PC-9 (cell line): ENCODE data around the gene RASSF3. TPM values are rescaled to one million over a fixed set of nuclear protein-coding genes. Genes with fewer than 3 reads are reported as not detected.

Source experiments
- BruUV-seq: library from RNA; stranded (reverse); fragments of 400-500 nt; replicated peaks from 2 replicates; lab custom pipeline; 2021; lab: Mats Ljungman, UMichigan
- CTCF ChIA-PET: fragments of 300-600 bp; sonication (Branson Sonifier 250); formaldehyde crosslinking; loops from one replicate; lab custom pipeline; 2022; ENCODE audit warnings: antibody characterized with exemption; lab: Charles Lee
- POLR2A ChIA-PET: fragments of 300-600 bp; sonication (Branson Sonifier 250); formaldehyde crosslinking; loops from one replicate; lab custom pipeline; 2022; ENCODE audit warnings: antibody characterized with exemption; ENCODE audit not compliant: unreplicated experiment; lab: Charles Lee
- DNase-seq, 2 experiments: peaks; one replicate each; pipeline versions ENCODE4 v3.0.0 to v3.0.0-alpha.2; 2015 to 2022; ENCODE audit warnings: mixed read lengths in 1 of 2
- H2AFZ ChIP-seq: fragments of 200-600 bp; sonication (generic); 2 replicates; pipeline ENCODE4 v1.8.1; 2017; ENCODE audit warnings: antibody characterized with exemption
- H3F3A ChIP-seq: fragments of 200-600 bp; sonication (generic); 2 replicates; pipeline ENCODE4 v1.8.1; 2017; ENCODE audit warnings: antibody characterized with exemption, mild to moderate bottlenecking, low read depth; ENCODE audit not compliant: insufficient read depth
- H3K27ac ChIP-seq: fragments of 200-600 bp; sonication (generic); 2 replicates; pipeline ENCODE4 v1.6.1; 2016; ENCODE audit warnings: mixed run types
- H3K27me3 ChIP-seq: fragments of 200-600 bp; sonication (generic); 2 replicates; pipeline ENCODE4 v1.6.1; 2016; ENCODE audit warnings: low read depth, mixed run types; ENCODE audit not compliant: insufficient read depth
- H3K36me3 ChIP-seq: fragments of 200-600 bp; sonication (generic); 2 replicates; pipeline ENCODE4 v1.6.1; 2016; ENCODE audit warnings: low read depth, mixed run types
- H3K4me1 ChIP-seq: fragments of 200-600 bp; sonication (generic); replicated peaks from 2 replicates; pipeline ENCODE4 v1.6.1; 2016; ENCODE audit warnings: mixed run types; ENCODE audit not compliant: insufficient read depth
- H3K4me2 ChIP-seq: fragments of 200-600 bp; sonication (generic); 2 replicates; pipeline ENCODE4 v1.6.1; 2017; ENCODE audit warnings: mixed run types
- H3K4me3 ChIP-seq: fragments of 200-600 bp; sonication (generic); 2 replicates; pipeline ENCODE4 v1.6.1; 2016; ENCODE audit warnings: mixed run types
- H3K79me2 ChIP-seq: fragments of 200-600 bp; sonication (generic); 2 replicates; pipeline ENCODE4 v1.6.1; 2017; ENCODE audit warnings: low read depth, mixed run types
- H3K9me2 ChIP-seq: fragments of 200-600 bp; sonication (generic); 2 replicates; pipeline ENCODE4 v1.8.1; 2017; ENCODE audit warnings: mild to moderate bottlenecking; ENCODE audit not compliant: insufficient read depth
- H3K9me3 ChIP-seq: fragments of 200-600 bp; sonication (generic); 2 replicates; pipeline ENCODE4 v1.8.1; 2016; ENCODE audit warnings: low read depth; ENCODE audit not compliant: insufficient read depth
- H4K20me1 ChIP-seq: fragments of 200-600 bp; sonication (generic); 2 replicates; pipeline ENCODE4 v1.8.1; 2017; ENCODE audit not compliant: insufficient read depth
- CTCF ChIP-seq: fragments of 200-600 bp; sonication (generic); conservative IDR thresholded peaks from 2 replicates; pipeline ENCODE4 v1.6.1; 2017; ENCODE audit warnings: mixed run types, antibody characterized with exemption, mild to moderate bottlenecking, moderate library complexity
- EZH2 ChIP-seq: fragments of 200-600 bp; sonication (generic); IDR thresholded peaks from 2 replicates; pipeline ENCODE4 v1.8.0; 2017; ENCODE audit warnings: antibody characterized with exemption, low read depth
- intact Hi-C: fragments of 100-400 bp; cut with micrococcal nuclease; formaldehyde crosslinking; loops from one replicate; pipeline ENCODE4 v1.10.0; 2022; ENCODE audit not compliant: unreplicated experiment
- total RNA-seq: library from RNA; stranded (reverse); gene quantifications from 2 replicates; pipeline ENCODE4 v1.2.3, GENCODE V29; 2021

Gene RASSF3
- total RNA-seq, 1 experiment from 2014 or later, result 38.9 TPM

GRCh38 chr12:64675795-64676194 lies 65.5 kb downstream of the RASSF3 start:
- H3K79me2 ChIP-seq, result peaks cover 84% of the 10 kb centered on the region
- TF ChIP-seq EZH2 (no peak), CTCF (no peak)
- H3K9me2 ChIP-seq, result no peaks in the 10 kb centered on the region
- ChIA-PET CTCF (interaction anchor here (0.6 kb wide), 1 partner anchor 134 kb away, joined by 3 read pairs; no protein-coding TSS in a partner anchor), POLR2A (no interaction called here)
- H3K4me1 ChIP-seq, result peaks cover 84% of the 10 kb centered on the region
- H3K27me3 ChIP-seq, result no peaks in the 10 kb centered on the region
- H3K27ac ChIP-seq, result peak overlapping the region; percentile 42; the same call in 1 of the 2 replicates
- peak; percentile 55 to 69 for DNase-seq
- no peak overlapping the region for H3K4me3 ChIP-seq
- no TSS peak for BruUV-seq
- H3K36me3 ChIP-seq, result no peaks in the 10 kb centered on the region
- no peaks in the 10 kb centered on the region for H3K9me3 ChIP-seq
- H4K20me1 ChIP-seq, result no peaks in the 10 kb centered on the region
- H3K4me2 ChIP-seq, result peak overlapping the region; percentile 28; the same call in 1 of the 2 replicates
- peaks cover 74% of the 10 kb centered on the region for H3F3A ChIP-seq
- H2AFZ ChIP-seq, result no peak overlapping the region
- intact Hi-C loops, result loop anchor here (10.0 kb wide), 1 partner anchor 761 kb away; no protein-coding TSS in a partner anchor

GRCh38 chr12:64678248-64678647 lies 68.0 kb downstream of the RASSF3 start:
- no peaks in the 10 kb centered on the region for H4K20me1 ChIP-seq
- peak in 1 of 2 experiments; percentile 47 for DNase-seq
- H3K27me3 ChIP-seq, result no peaks in the 10 kb centered on the region
- no peaks in the 10 kb centered on the region for H3K9me2 ChIP-seq
- no peaks in the 10 kb centered on the region for H3K36me3 ChIP-seq
- H3K79me2 ChIP-seq, result peaks cover 90% of the 10 kb centered on the region
- no peak; the same call in 1 of the 2 replicates for TF ChIP-seq CTCF
- no peak for TF ChIP-seq EZH2
- H3K4me3 ChIP-seq, result no peak overlapping the region
- H2AFZ ChIP-seq, result no peak overlapping the region
- H3K9me3 ChIP-seq, result no peaks in the 10 kb centered on the region
- intact Hi-C loops, result loop anchor here (2.0 to 10.0 kb wide), 3 partner anchors 53 to 763 kb away; partner anchors contain the start of gene RASSF3
- ChIA-PET POLR2A (no interaction called here), CTCF (no interaction called here)
- 0 out of 2 replicates have a peak overlapping the region, but pooled peaks have one; percentile 0 for H3K4me2 ChIP-seq
- BruUV-seq, result no TSS peak
- peaks cover 67% of the 10 kb centered on the region for H3K4me1 ChIP-seq
- H3F3A ChIP-seq, result peaks cover 58% of the 10 kb centered on the region
- peak overlapping the region; percentile 91 for H3K27ac ChIP-seq

GRCh38 chr12:64678835-64679234 lies 68.5 kb downstream of the RASSF3 start:
- H3K27ac ChIP-seq, result peak overlapping the region; percentile 91
- H2AFZ ChIP-seq, result no peak overlapping the region
- POLR2A ChIA-PET, result interaction anchor here (0.7 kb wide), 1 partner anchor 34 kb away, joined by 3 read pairs; no protein-coding TSS in a partner anchor
- H3K9me3 ChIP-seq, result no peaks in the 10 kb centered on the region
- peaks cover 62% of the 10 kb centered on the region for H3K4me1 ChIP-seq
- TF ChIP-seq EZH2 (no peak), CTCF (no peak)
- H3K79me2 ChIP-seq, result peaks cover 89% of the 10 kb centered on the region
- no peaks in the 10 kb centered on the region for H3K9me2 ChIP-seq
- peak overlapping the region; percentile 81 for H3K4me2 ChIP-seq
- no peaks in the 10 kb centered on the region for H4K20me1 ChIP-seq
- intact Hi-C loops, result loop anchor here (2.0 to 10.0 kb wide), 3 partner anchors 54 to 764 kb away; partner anchors contain the start of gene RASSF3
- no peak for DNase-seq
- no peaks in the 10 kb centered on the region for H3K27me3 ChIP-seq
- no peaks in the 10 kb centered on the region for H3K36me3 ChIP-seq
- peak overlapping the region; percentile 45; the same call in 1 of the 2 replicates for H3K4me3 ChIP-seq
- peaks cover 55% of the 10 kb centered on the region for H3F3A ChIP-seq
- BruUV-seq, result no TSS peak
- CTCF ChIA-PET, result no interaction called here
